GM19328 (cell line): Measurements from ENCODE around the gene ALKBH6.
"Not testable (repeated sequence)": the region's sequence is repeated elsewhere in the genome, so short reads cannot be mapped to it uniquely, and the experiment has no call there.

Experiments
- ATAC-seq: cut with Tn5 transposase; IDR thresholded peaks from one replicate; pipeline ENCODE4 v1.9.1; 2021; ENCODE audit warnings: mild to moderate bottlenecking, moderate library complexity; ENCODE audit not compliant: unreplicated experiment

Gene ALKBH6

DNA sequence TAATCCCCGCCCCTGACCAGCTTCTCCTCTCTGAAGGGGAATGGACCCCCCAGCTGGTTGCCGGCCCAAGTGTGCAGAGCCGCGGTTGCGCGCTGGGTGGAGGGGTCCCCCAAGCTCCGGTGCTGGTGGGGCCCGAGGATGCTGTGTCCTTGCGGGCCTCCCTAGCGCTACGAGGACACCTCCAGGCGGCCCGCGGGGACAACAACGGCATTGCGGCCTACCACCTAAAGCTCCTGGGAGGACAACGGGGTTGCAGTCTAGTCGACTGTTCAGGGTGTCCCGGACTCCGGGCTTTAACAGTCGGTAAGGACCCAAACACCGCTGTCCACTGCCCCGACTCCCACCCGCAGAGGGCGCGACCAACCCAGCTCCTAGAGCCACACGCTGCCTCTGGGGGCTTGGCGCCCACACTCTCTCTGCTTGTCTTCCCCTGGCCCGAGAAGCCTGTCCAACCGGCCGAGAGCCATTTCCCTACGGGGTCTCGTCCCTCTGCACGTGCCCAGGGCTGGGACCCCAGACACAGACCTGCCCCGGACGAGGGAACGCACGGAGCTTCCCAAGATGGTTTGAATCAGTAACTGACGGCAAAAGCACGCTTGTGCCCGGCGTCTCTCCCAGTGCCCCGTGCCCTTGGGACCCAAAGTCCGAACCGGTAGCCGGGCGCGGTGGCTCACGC is 20.0 kb downstream of the ALKBH6 start:
- no peak for ATAC-seq

DNA sequence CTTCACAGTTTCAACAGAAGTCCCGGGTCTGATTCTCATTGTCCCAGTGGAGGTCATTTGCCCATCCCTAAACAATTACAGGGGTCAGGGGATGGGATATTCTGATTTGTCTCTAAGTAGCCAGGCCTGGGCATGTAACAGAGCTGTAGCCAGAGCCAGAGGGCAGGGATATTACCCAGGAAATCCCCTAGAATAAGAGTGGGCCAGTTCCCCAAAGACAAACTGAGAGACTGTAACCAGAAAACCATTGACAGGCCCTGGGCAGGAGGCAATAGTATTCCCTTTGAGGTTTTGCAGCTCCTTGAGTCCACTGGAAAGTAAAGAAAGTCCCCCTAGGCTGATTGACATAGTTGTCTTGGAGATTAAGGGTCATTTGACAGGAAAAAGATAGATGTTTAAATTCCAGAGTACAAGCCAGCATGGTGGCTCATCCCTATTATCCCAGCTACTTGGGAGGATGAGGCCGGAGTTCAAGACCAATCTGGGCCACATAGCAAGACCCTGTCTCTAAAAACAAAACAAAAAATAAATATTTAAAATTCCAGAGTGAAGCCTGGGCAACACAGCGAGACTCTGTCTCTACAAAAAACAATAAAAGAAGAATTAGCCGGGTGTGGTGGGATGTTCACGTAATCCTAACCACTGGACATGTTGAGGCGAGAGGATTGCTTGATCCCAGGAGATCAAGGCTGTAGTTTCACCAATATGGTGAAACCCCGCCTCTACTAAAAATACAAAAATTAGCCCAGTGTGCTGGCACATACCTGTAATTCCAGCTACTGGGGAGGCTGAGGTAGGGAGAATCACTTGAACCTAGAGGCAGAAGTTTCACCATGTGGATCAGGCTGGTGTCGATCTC is 20.9 kb downstream of the ALKBH6 start:
- no peak for ATAC-seq

DNA sequence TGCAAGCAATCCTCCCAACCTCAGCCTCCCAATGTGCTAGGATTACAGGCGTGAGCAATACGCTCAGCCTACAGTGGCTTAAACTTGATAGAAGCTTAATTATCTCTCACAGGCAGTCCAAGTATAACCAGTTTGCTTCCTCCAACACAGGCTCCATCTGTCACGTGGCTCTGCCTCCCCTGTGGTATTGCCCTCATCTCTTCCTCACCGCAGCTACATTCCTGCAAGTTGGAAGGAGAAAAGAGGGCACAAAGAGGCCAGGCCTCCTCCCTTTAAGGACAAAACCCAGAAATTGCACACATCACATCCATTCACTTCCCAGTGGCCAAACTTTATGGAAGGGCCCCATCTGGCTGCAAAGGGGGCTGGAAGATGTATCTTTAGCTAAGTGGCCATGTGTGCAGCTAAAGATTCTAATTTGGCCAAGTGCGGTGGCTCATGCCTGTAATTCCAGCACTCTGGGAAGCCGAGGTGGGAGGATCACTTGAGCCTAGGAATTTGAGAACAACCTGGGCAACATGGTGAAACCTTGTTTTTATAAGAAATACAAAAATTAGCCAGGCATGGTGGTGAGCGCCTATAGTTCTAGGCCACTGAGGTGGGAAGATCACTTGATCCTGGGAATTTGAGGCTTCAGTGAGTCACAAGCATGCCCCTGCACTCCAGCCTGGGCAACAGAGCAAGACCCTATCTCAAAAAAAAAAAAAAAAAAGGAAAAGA is 22.1 kb downstream of the ALKBH6 start:
- no peak for ATAC-seq

- no peak for ATAC-seq
Observed at GRCh38 chr19:35990771-35991730, 23.0 kb downstream of the ALKBH6 start.

- no peak for ATAC-seq
Observed at GRCh38 chr19:35990156-35990555, 23.9 kb downstream of the ALKBH6 start.

DNA sequence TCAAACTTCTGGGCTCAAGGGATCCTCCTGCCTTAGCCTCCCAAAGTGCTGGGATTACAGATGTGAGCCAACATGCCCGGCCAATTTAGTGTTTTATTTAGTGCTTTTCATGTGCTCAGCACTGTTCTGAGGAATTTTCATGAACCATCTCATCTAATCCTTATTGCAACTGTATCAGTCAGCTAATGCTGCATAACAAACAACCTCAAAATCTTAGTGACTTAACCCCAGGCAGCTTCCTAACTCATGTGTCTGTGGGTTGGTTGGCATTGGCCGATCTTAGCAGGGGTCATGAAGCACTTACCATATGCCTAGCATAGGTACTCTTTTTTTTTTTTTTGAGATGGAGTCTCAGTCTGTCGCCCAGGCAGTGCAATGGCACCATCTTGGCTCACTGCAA is 25.2 kb downstream of the ALKBH6 start:
- ATAC-seq = no peak

DNA sequence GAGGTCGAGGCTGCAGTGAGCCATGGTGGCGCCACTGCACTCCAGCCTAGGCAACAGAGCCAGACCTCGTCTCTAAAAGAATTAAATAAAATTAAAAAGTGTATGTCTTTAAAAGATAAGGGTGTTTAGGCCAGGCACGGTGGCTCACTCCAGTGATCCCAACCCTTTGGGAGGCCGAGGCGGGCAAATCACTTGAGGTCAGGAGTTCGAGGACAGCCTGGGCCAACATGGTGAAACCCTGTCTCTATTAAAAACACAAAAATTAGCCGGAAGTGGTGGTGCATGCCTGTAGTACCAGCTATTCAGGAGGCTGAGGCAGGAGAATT is 26.5 kb downstream of the ALKBH6 start:
- ATAC-seq = no peak

DNA sequence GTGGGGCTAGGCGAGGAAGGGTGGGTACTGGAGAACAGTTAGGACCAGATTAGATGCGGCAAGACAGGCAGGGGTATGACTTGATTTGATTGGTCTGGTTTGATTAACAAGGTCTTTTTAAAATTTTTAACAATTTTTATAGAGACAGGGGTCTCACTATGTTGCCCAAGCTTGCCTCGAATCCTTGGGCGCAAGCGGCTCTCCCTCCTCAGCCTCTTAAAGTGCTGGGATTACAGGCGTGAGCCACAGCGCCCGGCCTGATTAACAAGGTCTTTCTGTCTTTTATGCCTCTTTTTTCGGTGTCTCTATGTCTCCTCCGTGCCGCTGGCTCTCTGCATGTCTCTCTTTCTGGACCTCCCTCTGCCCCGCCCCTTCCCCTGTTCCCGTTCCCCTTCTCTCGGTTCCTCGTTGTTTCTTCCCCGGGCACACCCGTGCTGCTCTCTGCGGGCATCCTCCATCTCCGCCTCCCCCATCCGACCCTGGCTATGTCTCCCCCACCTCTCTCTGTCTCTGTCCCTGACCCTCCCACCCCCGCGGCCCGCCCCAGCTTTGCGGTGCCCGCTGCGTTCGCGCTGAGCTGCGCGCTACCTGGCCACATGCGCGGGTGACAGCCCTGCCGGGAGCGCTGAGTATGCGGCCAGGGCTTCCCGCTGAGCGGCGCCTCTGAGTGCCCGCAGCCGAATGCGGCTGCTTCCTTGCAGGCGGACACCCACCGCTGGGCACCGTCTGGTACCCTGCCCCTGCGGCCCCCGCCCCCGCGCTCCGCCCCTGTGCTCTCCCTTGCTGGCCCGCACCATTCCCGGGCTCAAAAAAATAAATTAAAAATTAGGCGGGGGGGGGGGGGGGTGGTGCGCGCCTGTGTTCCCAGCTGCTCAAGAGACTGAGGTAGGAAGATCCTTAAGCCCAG is 27.1 kb downstream of the ALKBH6 start:
- ATAC-seq = no peak

DNA sequence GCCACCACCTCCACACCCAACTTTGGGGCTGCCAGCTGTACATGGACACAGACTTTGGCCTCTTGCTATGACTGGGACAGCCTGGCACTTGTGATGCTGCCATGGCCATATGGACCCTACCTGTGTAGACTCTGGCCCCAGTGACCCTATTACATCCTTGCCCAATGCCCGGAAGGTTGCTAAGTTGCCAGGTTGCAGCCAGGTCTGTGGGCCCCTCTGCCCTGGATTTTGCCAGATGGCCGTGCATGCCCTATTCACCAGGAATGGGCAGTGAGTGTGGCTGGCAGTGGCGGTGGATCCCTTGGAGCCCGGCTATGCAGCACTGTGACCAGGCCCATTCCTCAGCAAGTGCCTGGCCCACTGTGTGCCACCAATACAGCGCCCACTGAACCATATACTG is 27.9 kb downstream of the ALKBH6 start:
- no peak for ATAC-seq

GRCh38 chr19:35983177-35983576 is 30.8 kb downstream of the ALKBH6 start:
- ATAC-seq = no peak

- ATAC-seq = not testable (repeated sequence)
Observed at GRCh38 chr19:35980997-35981396, 33.0 kb downstream of the ALKBH6 start.

GRCh38 chr19:35978832-35979365 is 35.1 kb downstream of the ALKBH6 start:
- no peak for ATAC-seq

- no peak for ATAC-seq
Observed at GRCh38 chr19:35978271-35978670, 35.7 kb downstream of the ALKBH6 start.

DNA sequence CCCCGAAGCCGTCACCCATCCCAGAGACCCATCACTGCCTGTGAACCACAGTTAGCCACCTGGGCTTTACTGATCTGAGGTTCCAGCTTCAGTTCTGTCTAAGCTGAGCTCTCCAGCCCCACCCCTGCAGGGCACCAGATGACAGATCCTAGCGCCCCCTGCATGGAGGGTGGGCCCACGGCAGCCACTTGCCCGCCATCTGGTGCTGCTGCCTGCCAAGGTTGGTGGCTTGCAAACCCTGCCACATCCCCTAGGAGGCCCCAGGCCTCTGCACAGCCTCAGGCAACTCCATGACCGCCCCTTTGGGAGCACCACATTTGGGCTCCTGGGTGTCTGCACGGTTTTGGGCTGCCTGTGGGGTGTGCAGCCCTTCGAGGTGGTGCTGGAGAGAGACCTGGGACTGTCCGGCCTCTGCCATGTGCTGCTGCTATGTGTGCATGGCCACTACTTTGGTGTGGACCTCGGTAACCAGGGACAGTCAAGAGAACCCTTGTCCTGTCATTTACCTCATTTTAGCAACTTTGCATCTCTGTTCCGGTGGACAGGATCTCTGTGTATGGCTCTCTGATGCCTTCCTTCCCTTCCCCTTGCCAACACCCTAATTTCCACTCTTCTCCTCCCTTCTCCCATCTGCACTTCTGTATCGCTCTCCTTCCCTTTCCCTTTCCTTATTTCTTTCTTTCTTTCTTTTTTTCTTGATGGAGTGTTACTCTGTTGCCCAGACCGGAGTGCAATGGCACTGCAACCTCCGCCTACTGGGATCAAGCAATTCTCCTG is 36.4 kb downstream of the ALKBH6 start:
- no peak for ATAC-seq

- no peak for ATAC-seq
Observed at GRCh38 chr19:35975608-35976214, 38.3 kb downstream of the ALKBH6 start.

DNA sequence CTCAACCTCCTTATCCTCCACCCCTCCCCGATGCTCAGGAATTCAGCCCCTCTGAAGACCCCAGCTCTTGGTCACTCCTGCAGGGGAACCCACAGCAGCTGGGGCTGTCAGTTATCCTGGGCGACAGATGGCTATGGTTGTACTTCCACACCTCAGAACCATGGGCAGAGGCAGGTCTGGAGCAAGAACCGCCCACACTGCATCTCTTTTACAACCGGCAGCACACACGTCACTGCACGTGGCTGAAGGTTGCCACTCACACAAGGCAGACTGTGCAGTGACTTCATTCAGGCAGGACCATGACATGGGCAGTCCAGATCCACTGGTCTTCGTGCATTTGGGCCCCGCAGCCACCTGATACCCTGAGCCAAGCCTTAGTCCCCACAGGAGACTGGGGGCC is 40.5 kb downstream of the ALKBH6 start:
- no peak for ATAC-seq

GRCh38 chr19:35966771-35967170 is 47.2 kb downstream of the ALKBH6 start:
- no peak for ATAC-seq

DNA sequence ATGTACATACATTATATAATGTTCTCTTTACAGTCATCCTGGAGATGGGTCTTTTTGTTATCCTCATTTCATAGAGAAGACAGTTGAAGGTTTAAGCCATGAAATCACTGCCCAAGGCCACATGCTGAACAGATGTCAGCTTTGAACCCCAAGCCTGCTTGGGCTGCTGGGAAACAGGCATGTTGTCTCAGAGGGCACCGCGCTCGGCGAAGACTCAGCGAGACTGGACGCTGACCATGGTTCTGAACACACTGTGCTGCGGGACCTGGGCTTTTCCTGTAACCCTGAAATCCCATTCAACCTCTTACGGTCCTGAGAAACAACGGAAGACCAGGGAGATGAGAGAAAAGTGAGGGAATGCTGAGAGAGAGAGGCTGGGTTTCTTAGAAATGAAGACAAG is 50.5 kb downstream of the ALKBH6 start:
- no peak for ATAC-seq
